GM21360 (cell line): ENCODE data around the gene GPR119.
A peak's percentile ranks its signal among the peaks of the same experiment; 100 is the strongest.
"Not testable (repeated sequence)": the region's sequence is repeated elsewhere in the genome, so short reads cannot be mapped to it uniquely, and the experiment has no call there.

Experiments
- ATAC-seq: cut with Tn5 transposase; IDR thresholded peaks from one replicate; pipeline ENCODE4 v1.9.1; 2021; ENCODE audit warnings: mild to moderate bottlenecking, moderate library complexity; ENCODE audit not compliant: unreplicated experiment

GPR119 gene

GRCh38 chrX:130339408-130340222, 45.9 kb downstream of the GPR119 start, which contains the start of gene SLC25A14:
SLC25A14 (plus strand) TSS chrX:130339919; CDS start chrX:130340279, 360 bp downstream.
- ATAC-seq: peak; percentile 97

GRCh38 chrX:130338869-130339268, 46.6 kb downstream of the GPR119 start:
- ATAC-seq: not testable (repeated sequence)

GRCh38 chrX:130336531-130336930, 48.9 kb downstream of the GPR119 start:
- ATAC-seq: no peak
